K562 (cell line): ENCODE measurements around the gene KCNJ9. TPM values are rescaled to one million over a fixed set of nuclear protein-coding genes. Genes with fewer than 3 reads are reported as not detected.

Source experiments
- C11orf30 ChIP-seq: fragments of 450-650 bp; IDR thresholded peaks from 2 replicates; pipeline ENCODE4 v1.6.1; 2016; ENCODE audit warnings: low read depth, mild to moderate bottlenecking
- CTBP1 ChIP-seq: fragments of 450-650 bp; IDR thresholded peaks from 2 replicates; pipeline ENCODE4 v1.6.1; 2016; ENCODE audit warnings: borderline replicate concordance
- FOS ChIP-seq: IDR thresholded peaks from 3 replicates; pipeline ENCODE4 v1.6.1; 2011; ENCODE audit not compliant: insufficient read length; ENCODE audit errors: extremely low read depth
- MXI1 ChIP-seq: IDR thresholded peaks from 2 replicates; pipeline ENCODE4 v1.6.1; 2011; ENCODE audit warnings: low read depth, mild to moderate bottlenecking, improper control_type of control experiment, low read length
- PURB ChIP-seq: sonication (generic); formaldehyde crosslinking; IDR thresholded peaks from 2 replicates; pipeline ENCODE4 v1.9.0; 2021; ENCODE audit warnings: low read depth, mild to moderate bottlenecking, missing genetic modification reagents
- RREB1 ChIP-seq: fragments of 250-450 bp; sonication (Bioruptor Pico); IDR thresholded peaks from 2 replicates; pipeline ENCODE4 v1.4.0; 2020
- SIX5 ChIP-seq, 2 experiments: IDR thresholded peaks; 2 replicates each; pipeline ENCODE4 v1.6.1; 2011; ENCODE audit warnings: low read length in 2 of 2, borderline replicate concordance in 1 of 2, low read depth in 1 of 2, mild to moderate bottlenecking in 1 of 2, moderate library complexity in 1 of 2; ENCODE audit not compliant: insufficient read depth in 1 of 2
- TAF9B ChIP-seq: fragments of 450-650 bp; IDR thresholded peaks from 2 replicates; pipeline ENCODE4 v1.6.1; 2018; ENCODE audit warnings: mild to moderate bottlenecking; ENCODE audit not compliant: partially characterized antibody
- U2AF2 ChIP-seq: fragments of 200-400 bp; formaldehyde crosslinking; optimal IDR thresholded peaks from 2 replicates; pipeline ENCODE3; 2017; ENCODE audit warnings: low read depth, mild to moderate bottlenecking, low read length
- WHSC1 ChIP-seq: IDR thresholded peaks from one replicate; pipeline ENCODE4 v1.6.1; 2012; ENCODE audit warnings: low read length, control low read depth, inconsistent platforms
- ZMIZ1 ChIP-seq, 2 experiments: fragments of 150-350 bp in 1 of 2; IDR thresholded peaks; 2 replicates each; pipeline ENCODE4 v1.6.1; 2012 to 2016; ENCODE audit warnings: low read depth in 2 of 2, low read length in 2 of 2, mild to moderate bottlenecking in 1 of 2, moderate library complexity in 1 of 2
- ZNF197 ChIP-seq: fragments of 200-800 bp; sonication (Bioruptor generic); IDR thresholded peaks from 2 replicates; pipeline ENCODE4 v1.6.1; 2016; ENCODE audit warnings: low read depth, missing genetic modification characterization, missing compliant biosample characterization
- ZNF212 ChIP-seq: fragments of 450-650 bp; formaldehyde crosslinking; IDR thresholded peaks from 2 replicates; pipeline ENCODE4 v1.4.0; 2020; ENCODE audit warnings: mild to moderate bottlenecking
- polyA plus RNA-seq, 8 experiments: library from polyadenylated mRNA; depleted of rRNA in 4 of 8; stranded (reverse) in 5 of 8; unstranded in 3 of 8; fragments of >200 nt; fragmentation: Nextera tagmentation in 2 of 8; fragmentation: Illumina TruSeq in 1 of 8; extraction: Ambion mirVana in 2 of 8; extraction: Trizol in 1 of 8; gene quantifications; 2 replicates each; pipeline versions ENCODE4 v1.2.1 to v1.2.3, GENCODE V29; 2011 to 2014; ENCODE audit warnings: inconsistent platforms in 1 of 8, missing spikeins in 1 of 8
- total RNA-seq, 7 experiments: library from RNA; depleted of rRNA in 6 of 7; stranded (reverse); fragments of >200 nt in 6 of 7; fragmentation: Illumina TruSeq in 2 of 7; extraction: Trizol in 2 of 7; gene quantifications; 2 replicates each; pipeline versions ENCODE4 v1.2.1 to v1.2.3, GENCODE V29; 2011 to 2021; ENCODE audit warnings: low replicate concordance in 1 of 7
- TF ChIP-seq, protein P1 (sequence below), 2 experiments: fragments of 450-650 bp; IDR thresholded peaks; 2 replicates each; pipeline ENCODE4 v1.6.1; 2018; ENCODE audit warnings: mild to moderate bottlenecking in 2 of 2, low read depth in 1 of 2; ENCODE audit not compliant: partially characterized antibody in 2 of 2

The KCNJ9 gene
- total and polyA plus RNA-seq, 9 of the 15 experiments (the other 6 are each of a cell fraction or from before 2014, with no cell fraction given), result not detected

GRCh38 chr1:160046494-160047110 lies 34.7 kb upstream of the KCNJ9 start (continued):
- TF ChIP-seq SIX5 (IDR thresholded peaks at IDR 0.05; ENCODE audit: borderline replicate concordance in 1 of 2, insufficient read depth in 1 of 2, low read depth in 1 of 2, low read length in 2 of 2), result no peak
- TF ChIP-seq U2AF2, result no peak
- TF ChIP-seq CTBP1, result peak; percentile 92
- no peak for TF ChIP-seq FOS
- TF ChIP-seq C11orf30, result no peak
- no peak for TF ChIP-seq RREB1
- TF ChIP-seq ZNF212 (CRISPR knock-in tag), result no peak
- TF ChIP-seq MXI1, result peak; percentile 47; the same call in 1 of the 2 replicates
- TF ChIP-seq PURB (CRISPR knock-in tag), result no peak
- peak; percentile 96 for TF ChIP-seq ZNF197 (CRISPR knock-in tag)
- TF ChIP-seq TAF9B, result peak; percentile 90
- TF ChIP-seq, protein P1, sequence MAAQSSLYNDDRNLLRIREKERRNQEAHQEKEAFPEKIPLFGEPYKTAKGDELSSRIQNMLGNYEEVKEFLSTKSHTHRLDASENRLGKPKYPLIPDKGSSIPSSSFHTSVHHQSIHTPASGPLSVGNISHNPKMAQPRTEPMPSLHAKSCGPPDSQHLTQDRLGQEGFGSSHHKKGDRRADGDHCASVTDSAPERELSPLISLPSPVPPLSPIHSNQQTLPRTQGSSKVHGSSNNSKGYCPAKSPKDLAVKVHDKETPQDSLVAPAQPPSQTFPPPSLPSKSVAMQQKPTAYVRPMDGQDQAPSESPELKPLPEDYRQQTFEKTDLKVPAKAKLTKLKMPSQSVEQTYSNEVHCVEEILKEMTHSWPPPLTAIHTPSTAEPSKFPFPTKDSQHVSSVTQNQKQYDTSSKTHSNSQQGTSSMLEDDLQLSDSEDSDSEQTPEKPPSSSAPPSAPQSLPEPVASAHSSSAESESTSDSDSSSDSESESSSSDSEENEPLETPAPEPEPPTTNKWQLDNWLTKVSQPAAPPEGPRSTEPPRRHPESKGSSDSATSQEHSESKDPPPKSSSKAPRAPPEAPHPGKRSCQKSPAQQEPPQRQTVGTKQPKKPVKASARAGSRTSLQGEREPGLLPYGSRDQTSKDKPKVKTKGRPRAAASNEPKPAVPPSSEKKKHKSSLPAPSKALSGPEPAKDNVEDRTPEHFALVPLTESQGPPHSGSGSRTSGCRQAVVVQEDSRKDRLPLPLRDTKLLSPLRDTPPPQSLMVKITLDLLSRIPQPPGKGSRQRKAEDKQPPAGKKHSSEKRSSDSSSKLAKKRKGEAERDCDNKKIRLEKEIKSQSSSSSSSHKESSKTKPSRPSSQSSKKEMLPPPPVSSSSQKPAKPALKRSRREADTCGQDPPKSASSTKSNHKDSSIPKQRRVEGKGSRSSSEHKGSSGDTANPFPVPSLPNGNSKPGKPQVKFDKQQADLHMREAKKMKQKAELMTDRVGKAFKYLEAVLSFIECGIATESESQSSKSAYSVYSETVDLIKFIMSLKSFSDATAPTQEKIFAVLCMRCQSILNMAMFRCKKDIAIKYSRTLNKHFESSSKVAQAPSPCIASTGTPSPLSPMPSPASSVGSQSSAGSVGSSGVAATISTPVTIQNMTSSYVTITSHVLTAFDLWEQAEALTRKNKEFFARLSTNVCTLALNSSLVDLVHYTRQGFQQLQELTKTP (IDR thresholded peaks at IDR 0.05; ENCODE audit: low read depth in 1 of 2, partially characterized antibody in 2 of 2), result peak in 1 of 2 experiments; percentile 92
- TF ChIP-seq WHSC1, result no peak
- peak in 1 of 2 experiments; percentile 98; a peak in 2 of 4 replicates for TF ChIP-seq ZMIZ1 (IDR thresholded peaks at IDR 0.05; ENCODE audit: low read depth in 2 of 2, low read length in 2 of 2)
